HCT116 (cell line): ENCODE data around the gene ARHGAP27. TPM values are rescaled to one million over a fixed set of nuclear protein-coding genes. Genes with fewer than 3 reads are reported as not detected.

ENCODE experiments used
- ATAC-seq: fragments of 200-7000 bp; cut with Tn5 transposase; 2 replicates; pipeline ENCODE4 v1.9.1; 2020; ENCODE audit warnings: mild to moderate bottlenecking, moderate library complexity
- BruUV-seq: library from RNA; stranded (reverse); fragments of 400-500 nt; replicated peaks from 2 replicates; lab custom pipeline; 2021; lab: Mats Ljungman, UMichigan
- CTCF ChIA-PET: fragments of 300-600 bp; sonication (Branson Sonifier 250); formaldehyde crosslinking; loops from one replicate; lab custom pipeline; 2021; ENCODE audit warnings: antibody characterized with exemption; lab: Charles Lee
- POLR2A ChIA-PET: fragments of 300-600, 350-600 bp; sonication (Branson Sonifier 250); formaldehyde crosslinking; loops from one replicate; lab custom pipeline; 2021; ENCODE audit warnings: antibody characterized with exemption; lab: Charles Lee
- RAD21 ChIA-PET, 2 experiments: fragments of 300-600 bp; sonication (Branson Sonifier 250); formaldehyde crosslinking; loops; one replicate each; lab custom pipeline; 2023; ENCODE audit warnings: low total read pairs in 2 of 2; ENCODE audit not compliant: uncharacterized antibody in 2 of 2, unreplicated experiment in 2 of 2, low non-redundant PET in 1 of 2; lab: Charles Lee
- DNase-seq: peaks from one replicate; pipeline ENCODE4 v3.0.0-alpha.2; 2010; ENCODE audit warnings: low read depth, low spot score
- H2AFZ ChIP-seq: fragments of 200-600 bp; shearing (Covaris generic), sonication (generic); 2 replicates; pipeline ENCODE4 v1.6.1; 2017; ENCODE audit warnings: low read depth, mixed run types, mixed read lengths, antibody characterized with exemption, low read length; ENCODE audit not compliant: poor library complexity, severe bottlenecking
- H3K27ac ChIP-seq: 2 replicates; pipeline ENCODE4 v1.5.1; 2012; ENCODE audit warnings: low read depth, low read length
- H3K27me3 ChIP-seq: fragments of 200-600 bp; sonication (generic); 2 replicates; pipeline ENCODE4 v1.6.1; 2016; ENCODE audit warnings: mixed run types, low read length, mixed read lengths; ENCODE audit not compliant: insufficient read depth
- H3K36me3 ChIP-seq, 2 experiments: fragments of 200-500 bp in 1 of 2; fragments of 200-600 bp in 1 of 2; sonication (Bioruptor generic) in 1 of 2; sonication (generic) in 1 of 2; 2 replicates each; pipeline versions ENCODE4 v1.5.1 to v1.6.1; 2014 to 2016; ENCODE audit warnings: low read length in 2 of 2, inconsistent platforms in 1 of 2, mixed read lengths in 1 of 2, mixed run types in 1 of 2; ENCODE audit not compliant: insufficient read depth in 2 of 2, control insufficient read depth in 1 of 2
- H3K4me1 ChIP-seq, 2 experiments: fragments of 200-600 bp in 1 of 2; sonication (generic) in 1 of 2; 2 replicates each; pipeline versions ENCODE4 v1.5.1 to v1.6.1; 2012 to 2017; ENCODE audit warnings: low read length in 2 of 2, inconsistent platforms in 1 of 2, mild to moderate bottlenecking in 1 of 2, mixed read lengths in 1 of 2, mixed run types in 1 of 2, moderate library complexity in 1 of 2; ENCODE audit not compliant: insufficient read depth in 2 of 2, control insufficient read depth in 1 of 2
- H3K4me2 ChIP-seq: fragments of 200-600 bp; sonication (generic); 2 replicates; pipeline ENCODE4 v1.6.1; 2017; ENCODE audit warnings: mixed run types, low read length, mixed read lengths
- H3K4me3 ChIP-seq, 2 experiments: fragments of 200-600 bp in 1 of 2; sonication (generic) in 1 of 2; replicated peaks in 1 of 2; 2 replicates each; pipeline ENCODE4 v1.5.1; 2011 to 2016; ENCODE audit warnings: low read length in 2 of 2, control low read depth in 1 of 2, low read depth in 1 of 2, mild to moderate bottlenecking in 1 of 2, mixed read lengths in 1 of 2, mixed run types in 1 of 2
- H3K79me2 ChIP-seq: fragments of 200-600 bp; sonication (generic); 2 replicates; pipeline ENCODE4 v1.6.1; 2017; ENCODE audit warnings: mild to moderate bottlenecking, mixed run types, low read length, moderate library complexity, mixed read lengths; ENCODE audit not compliant: insufficient read depth
- H3K9ac ChIP-seq: fragments of 200-600 bp; sonication (generic); 2 replicates; pipeline ENCODE4 v1.6.1; 2016; ENCODE audit warnings: low read length, mixed read lengths
- H3K9me2 ChIP-seq: fragments of 200-600 bp; sonication (generic), shearing (Covaris generic); 2 replicates; pipeline ENCODE4 v1.6.1; 2017; ENCODE audit warnings: mixed run types, mild to moderate bottlenecking, moderate library complexity; ENCODE audit not compliant: insufficient read depth
- H3K9me3 ChIP-seq, 2 experiments: fragments of 200-500 bp in 1 of 2; fragments of 200-600 bp in 1 of 2; sonication (Bioruptor generic) in 1 of 2; sonication (generic) in 1 of 2; 2 replicates each; pipeline ENCODE4 v1.6.1; 2014 to 2017; ENCODE audit warnings: low read length in 2 of 2, mixed read lengths in 2 of 2, inconsistent platforms in 1 of 2, low read depth in 1 of 2, mild to moderate bottlenecking in 1 of 2, mixed run types in 1 of 2, moderate library complexity in 1 of 2; ENCODE audit not compliant: control insufficient read depth in 1 of 2, insufficient read depth in 1 of 2
- H4K20me1 ChIP-seq: fragments of 200-600 bp; sonication (generic), shearing (Covaris generic); 2 replicates; pipeline ENCODE4 v1.6.1; 2017; ENCODE audit warnings: mixed run types, mild to moderate bottlenecking, moderate library complexity; ENCODE audit not compliant: insufficient read depth
- CEBPB ChIP-seq: IDR thresholded peaks from 2 replicates; pipeline ENCODE4 v1.6.1; 2012; ENCODE audit warnings: low read depth
- EGR1 ChIP-seq: IDR thresholded peaks from 2 replicates; pipeline ENCODE4 v1.6.1; 2012; ENCODE audit warnings: low read depth
- POLR2AphosphoS5 ChIP-seq: IDR thresholded peaks from 2 replicates; pipeline ENCODE4 v1.6.1; 2011; ENCODE audit warnings: mild to moderate bottlenecking, low read depth, low read length, moderate library complexity
- RAD21 ChIP-seq: IDR thresholded peaks from 2 replicates; pipeline ENCODE4 v1.6.1; 2012; ENCODE audit warnings: low read depth, mild to moderate bottlenecking
- REST ChIP-seq: IDR thresholded peaks from 2 replicates; pipeline ENCODE4 v1.6.1; 2012; ENCODE audit warnings: low read depth
- SP1 ChIP-seq: IDR thresholded peaks from 2 replicates; pipeline ENCODE4 v1.6.1; 2012; ENCODE audit warnings: low read depth
- SRF ChIP-seq: IDR thresholded peaks from 2 replicates; pipeline ENCODE4 v1.6.1; 2012; ENCODE audit warnings: low read depth
- YY1 ChIP-seq: IDR thresholded peaks from 2 replicates; pipeline ENCODE4 v1.6.1; 2011; ENCODE audit warnings: low read length, low read depth, moderate library complexity, mild to moderate bottlenecking; ENCODE audit not compliant: insufficient replicate concordance; ENCODE audit errors: extremely low read depth
- ZNF274 ChIP-seq: fragments of 200-500 bp; sonication (Bioruptor generic); IDR thresholded peaks from 2 replicates; pipeline ENCODE4 v1.6.1; 2014; ENCODE audit warnings: mild to moderate bottlenecking, low read depth, low read length, inconsistent platforms
- intact Hi-C: fragments of 100-400 bp; cut with micrococcal nuclease; formaldehyde crosslinking; loops from 2 replicates; pipeline ENCODE4 v1.10.0; 2022
- total RNA-seq: library from RNA; stranded (reverse); gene quantifications from one replicate; pipeline ENCODE4 v1.2.1, GENCODE V29; 2021; ENCODE audit not compliant: unreplicated experiment
- TF ChIP-seq, protein P1 (sequence below): IDR thresholded peaks from 2 replicates; pipeline ENCODE4 v1.6.1; 2011; ENCODE audit warnings: mild to moderate bottlenecking, low read length, moderate library complexity; ENCODE audit not compliant: insufficient replicate concordance; ENCODE audit errors: extremely low read depth

ARHGAP27 gene
- total RNA-seq, 1 experiment from 2014 or later: 46.7 TPM

GRCh38 chr17:45425125-45425983 is 7.3 kb downstream of the ARHGAP27 start (continued):
- TF ChIP-seq REST (no peak), ZNF274 (no peak), RAD21 (peak; percentile 90)

DNA sequence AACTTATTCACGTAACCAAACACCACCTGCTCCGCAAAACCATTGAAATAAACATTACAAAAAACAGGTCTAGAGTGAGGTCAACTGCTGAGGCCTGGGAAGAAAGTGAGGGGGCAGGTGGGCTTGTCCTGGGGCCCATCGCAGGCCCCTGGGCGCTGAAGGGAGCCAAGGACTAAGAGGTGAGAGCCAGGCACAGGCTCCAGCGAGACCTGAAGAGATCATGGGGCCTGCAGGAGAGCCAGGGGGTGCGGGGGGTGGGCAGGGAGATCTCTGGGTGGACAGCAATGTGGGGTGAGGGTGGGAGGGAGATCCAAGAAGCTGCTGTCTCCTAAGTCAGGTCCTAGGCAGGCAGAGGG is 7.9 kb downstream of the ARHGAP27 start:
- TF ChIP-seq POLR2AphosphoS5 (no peak), YY1 (no peak), CEBPB (no peak), EGR1 (no peak), SP1 (no peak), SRF (no peak)
- TF ChIP-seq, protein P1, sequence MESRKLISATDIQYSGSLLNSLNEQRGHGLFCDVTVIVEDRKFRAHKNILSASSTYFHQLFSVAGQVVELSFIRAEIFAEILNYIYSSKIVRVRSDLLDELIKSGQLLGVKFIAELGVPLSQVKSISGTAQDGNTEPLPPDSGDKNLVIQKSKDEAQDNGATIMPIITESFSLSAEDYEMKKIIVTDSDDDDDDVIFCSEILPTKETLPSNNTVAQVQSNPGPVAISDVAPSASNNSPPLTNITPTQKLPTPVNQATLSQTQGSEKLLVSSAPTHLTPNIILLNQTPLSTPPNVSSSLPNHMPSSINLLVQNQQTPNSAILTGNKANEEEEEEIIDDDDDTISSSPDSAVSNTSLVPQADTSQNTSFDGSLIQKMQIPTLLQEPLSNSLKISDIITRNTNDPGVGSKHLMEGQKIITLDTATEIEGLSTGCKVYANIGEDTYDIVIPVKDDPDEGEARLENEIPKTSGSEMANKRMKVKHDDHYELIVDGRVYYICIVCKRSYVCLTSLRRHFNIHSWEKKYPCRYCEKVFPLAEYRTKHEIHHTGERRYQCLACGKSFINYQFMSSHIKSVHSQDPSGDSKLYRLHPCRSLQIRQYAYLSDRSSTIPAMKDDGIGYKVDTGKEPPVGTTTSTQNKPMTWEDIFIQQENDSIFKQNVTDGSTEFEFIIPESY: no peak
- POLR2A ChIA-PET: interaction anchor here (1.3 to 1.8 kb wide), 4 partner anchors 12 to 176 kb away, joined by 3 to 6 read pairs (median 6); no protein-coding TSS in a partner anchor

More for the DNA sequence above, 7.9 kb downstream of the ARHGAP27 start:
- BruUV-seq: no TSS peak
- DNase-seq (no peak), ATAC-seq (no peak)
- intact Hi-C loops: loop anchor here (1.0 to 5.0 kb wide), 3 partner anchors 29 to 277 kb away; partner anchors contain the start of gene HEXIM1
- Histone ChIP-seq H3K27me3 (no peaks in the 10 kb centered on the region), H3K9me3 (no peaks in the 10 kb centered on the region), H2AFZ (no peak overlapping the region), H4K20me1 (no peaks in the 10 kb centered on the region), H3K79me2 (peaks cover 45% of the 10 kb centered on the region), H3K27ac (peak overlapping the region; percentile 72), H3K4me3 (peak overlapping the region; percentile 64 to 77), H3K4me1 (peaks cover 7 to 38% of the 10 kb centered on the region in 2 experiments; a peak in 3 of 4 replicates), H3K36me3 (peaks cover 3% of the 10 kb centered on the region in 2 experiments; a peak in 2 of 4 replicates), H3K9me2 (no peaks in the 10 kb centered on the region), H3K9ac (peak overlapping the region; percentile 90), H3K4me2 (peak overlapping the region; percentile 95)
- ChIA-PET RAD21 (no interaction called here), CTCF (interaction anchor here (1.1 to 4.4 kb wide), 10 partner anchors 12 to 297 kb away, joined by 3 to 58 read pairs (median 8); partner anchors contain the start of gene ACBD4)
